NB4 (cell line): Measurements from ENCODE around the gene UBE2K.
A peak's percentile ranks its signal among the peaks of the same experiment; 100 is the strongest.
"Not testable (repeated sequence)": the region's sequence is repeated elsewhere in the genome, so short reads cannot be mapped to it uniquely, and the experiment has no call there.

Experiments used
- DNase-seq: peaks from one replicate; pipeline ENCODE4 v3.0.0; 2010; ENCODE audit warnings: low read depth
- H3K4me3 ChIP-seq: one replicate; pipeline ENCODE4 v1.5.1; 2011; ENCODE audit warnings: mild to moderate bottlenecking, low read depth, low read length, moderate library complexity
- CTCF ChIP-seq: IDR thresholded peaks from one replicate; pipeline ENCODE4 v1.5.1; 2012; ENCODE audit warnings: low read depth, low read length
- MAX ChIP-seq: IDR thresholded peaks from 2 replicates; pipeline ENCODE4 v1.6.1; 2011; ENCODE audit warnings: low read depth, low read length
- MYC ChIP-seq: IDR thresholded peaks from 2 replicates; pipeline ENCODE4 v1.6.1; 2011; ENCODE audit warnings: low read depth, low read length
- POLR2A ChIP-seq: IDR thresholded peaks from 2 replicates; pipeline ENCODE4 v1.6.1; 2011; ENCODE audit warnings: mild to moderate bottlenecking; ENCODE audit not compliant: insufficient read length; ENCODE audit errors: extremely low read depth

UBE2K gene

GRCh38 chr4:39712819-39713607, 15.1 kb downstream of the UBE2K start:
- DNase-seq = no peak
- TF ChIP-seq MAX = no peak
- TF ChIP-seq CTCF = no peak
- TF ChIP-seq MYC = no peak
- TF ChIP-seq POLR2A = no peak
- no peak overlapping the region for H3K4me3 ChIP-seq

GRCh38 chr4:39713691-39714090, 15.8 kb downstream of the UBE2K start:
- H3K4me3 ChIP-seq = no peak overlapping the region
- peak; percentile 50 for DNase-seq
- no peak for TF ChIP-seq CTCF
- TF ChIP-seq POLR2A = no peak
- TF ChIP-seq MYC = no peak
- no peak for TF ChIP-seq MAX

- DNase-seq = peak; percentile 51
- no peak overlapping the region for H3K4me3 ChIP-seq
- no peak for TF ChIP-seq CTCF
- no peak for TF ChIP-seq MAX
- TF ChIP-seq MYC = no peak
- no peak for TF ChIP-seq POLR2A
Observed at GRCh38 chr4:39714166-39714565, 16.2 kb downstream of the UBE2K start.

- DNase-seq = no peak
- no peak for TF ChIP-seq MAX
- no peak for TF ChIP-seq POLR2A
- TF ChIP-seq MYC = no peak
- TF ChIP-seq CTCF = no peak
- H3K4me3 ChIP-seq = no peak overlapping the region
Observed at GRCh38 chr4:39715788-39716187, 17.9 kb downstream of the UBE2K start.

- H3K4me3 ChIP-seq = no peak overlapping the region
- no peak for DNase-seq
- no peak for TF ChIP-seq CTCF
- no peak for TF ChIP-seq MYC
- TF ChIP-seq MAX = no peak
- TF ChIP-seq POLR2A = no peak
Observed at GRCh38 chr4:39716356-39716755, 18.4 kb downstream of the UBE2K start.

GRCh38 chr4:39717743-39718142, 19.8 kb downstream of the UBE2K start:
- not testable (repeated sequence) for H3K4me3 ChIP-seq, DNase-seq
